Liver (tissue), 3 donors: Measurements from ENCODE around the gene IGF1R.

ENCODE experiments used
- EGR1 ChIP-seq, 2 donors: IDR thresholded peaks; 2 replicates each; pipeline ENCODE4 v1.6.1; 2016 to 2018; ENCODE audit warnings: antibody characterized with exemption in 2 of 2, low read depth in 2 of 2
- FOXA2 ChIP-seq: IDR thresholded peaks from 2 replicates; pipeline ENCODE4 v1.6.1; 2016; ENCODE audit warnings: antibody characterized with exemption
- HNF4G ChIP-seq: IDR thresholded peaks from 2 replicates; pipeline ENCODE4 v1.6.1; 2016; ENCODE audit warnings: antibody characterized with exemption
- JUND ChIP-seq, 2 donors: IDR thresholded peaks; 2 replicates each; pipeline ENCODE4 v1.6.1; 2016; ENCODE audit warnings: antibody characterized with exemption in 2 of 2
- MAX ChIP-seq: IDR thresholded peaks from 2 replicates; pipeline ENCODE4 v1.6.1; 2016; ENCODE audit warnings: antibody characterized with exemption
- NR2F2 ChIP-seq: IDR thresholded peaks from 2 replicates; pipeline ENCODE4 v1.6.1; 2016; ENCODE audit warnings: antibody characterized with exemption
- RAD21 ChIP-seq, 2 donors: IDR thresholded peaks; 2 replicates each; pipeline ENCODE4 v1.6.1; 2016; ENCODE audit warnings: antibody characterized with exemption in 2 of 2, mild to moderate bottlenecking in 2 of 2
- REST ChIP-seq: IDR thresholded peaks from 2 replicates; pipeline ENCODE4 v1.6.1; 2016; ENCODE audit warnings: antibody characterized with exemption, mild to moderate bottlenecking
- SP1 ChIP-seq: IDR thresholded peaks from 2 replicates; pipeline ENCODE4 v1.6.1; 2018; ENCODE audit warnings: antibody characterized with exemption, mild to moderate bottlenecking
- TAF1 ChIP-seq: conservative IDR thresholded peaks from 2 replicates; pipeline ENCODE4 v1.6.1; 2016; ENCODE audit warnings: antibody characterized with exemption, mild to moderate bottlenecking
- YY1 ChIP-seq: IDR thresholded peaks from 2 replicates; pipeline ENCODE4 v1.6.1; 2016; ENCODE audit warnings: antibody characterized with exemption, mild to moderate bottlenecking
- ZBTB33 ChIP-seq: IDR thresholded peaks from 2 replicates; pipeline ENCODE4 v1.6.1; 2016; ENCODE audit warnings: antibody characterized with exemption
- TF ChIP-seq, protein P1 (sequence below): fragments of 150-350 bp; IDR thresholded peaks from 2 replicates; pipeline ENCODE4 v1.5.1; 2017; ENCODE audit warnings: improper control_type of control experiment, low read depth, low read length; ENCODE audit not compliant: missing input control
- donor health status: healthy.
- donor health status: healthy.

- TF ChIP-seq, protein P1, sequence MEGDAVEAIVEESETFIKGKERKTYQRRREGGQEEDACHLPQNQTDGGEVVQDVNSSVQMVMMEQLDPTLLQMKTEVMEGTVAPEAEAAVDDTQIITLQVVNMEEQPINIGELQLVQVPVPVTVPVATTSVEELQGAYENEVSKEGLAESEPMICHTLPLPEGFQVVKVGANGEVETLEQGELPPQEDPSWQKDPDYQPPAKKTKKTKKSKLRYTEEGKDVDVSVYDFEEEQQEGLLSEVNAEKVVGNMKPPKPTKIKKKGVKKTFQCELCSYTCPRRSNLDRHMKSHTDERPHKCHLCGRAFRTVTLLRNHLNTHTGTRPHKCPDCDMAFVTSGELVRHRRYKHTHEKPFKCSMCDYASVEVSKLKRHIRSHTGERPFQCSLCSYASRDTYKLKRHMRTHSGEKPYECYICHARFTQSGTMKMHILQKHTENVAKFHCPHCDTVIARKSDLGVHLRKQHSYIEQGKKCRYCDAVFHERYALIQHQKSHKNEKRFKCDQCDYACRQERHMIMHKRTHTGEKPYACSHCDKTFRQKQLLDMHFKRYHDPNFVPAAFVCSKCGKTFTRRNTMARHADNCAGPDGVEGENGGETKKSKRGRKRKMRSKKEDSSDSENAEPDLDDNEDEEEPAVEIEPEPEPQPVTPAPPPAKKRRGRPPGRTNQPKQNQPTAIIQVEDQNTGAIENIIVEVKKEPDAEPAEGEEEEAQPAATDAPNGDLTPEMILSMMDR = no peak
- no peak for TF ChIP-seq MAX
- TF ChIP-seq REST = no peak
- TF ChIP-seq EGR1 (IDR thresholded peaks at IDR 0.05; ENCODE audit: low read depth in 2 of 2) = no peak
- no peak for TF ChIP-seq RAD21 (IDR thresholded peaks at IDR 0.05)
- TF ChIP-seq TAF1 = no peak
- no peak for TF ChIP-seq YY1
- TF ChIP-seq FOXA2 = no peak
- TF ChIP-seq ZBTB33 = no peak
- TF ChIP-seq JUND (IDR thresholded peaks at IDR 0.05) = no peak
- TF ChIP-seq SP1 = no peak
- TF ChIP-seq NR2F2 = no peak
- TF ChIP-seq HNF4G = no peak
Measured at GRCh38 chr15:98994892-98995291, 346.6 kb downstream of the IGF1R start.
